GM18508 (cell line): ENCODE measurements around the gene GSK3A.

ENCODE experiments used
- ATAC-seq: cut with Tn5 transposase; IDR thresholded peaks from one replicate; pipeline ENCODE4 v1.9.1; 2021; ENCODE audit warnings: moderate number of reproducible peaks; ENCODE audit not compliant: insufficient read depth, unreplicated experiment

Gene GSK3A

GRCh38 chr19:42232435-42232834 lies 10.0 kb downstream of the GSK3A start:
- no peak for ATAC-seq

DNA sequence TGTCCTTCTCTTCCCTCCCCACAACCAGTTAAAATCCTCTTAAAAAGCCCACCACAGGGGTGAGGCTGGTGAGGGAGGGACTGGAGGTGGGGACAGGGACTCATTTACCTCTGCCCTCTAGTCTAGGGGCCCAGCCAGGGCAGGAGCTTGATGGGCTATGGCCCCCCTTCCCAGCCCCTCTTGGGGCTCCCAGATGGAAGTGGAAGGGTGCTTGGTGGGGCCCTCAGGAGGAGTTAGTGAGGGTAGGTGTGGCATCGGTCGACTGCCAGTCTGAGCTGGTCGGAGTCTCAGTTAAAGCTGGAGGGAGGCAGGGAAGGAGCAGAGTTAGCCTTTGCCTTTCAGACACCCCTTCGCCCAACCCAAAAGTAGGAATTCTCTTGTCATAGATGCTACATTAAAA lies 11.8 kb downstream of the GSK3A start:
- no peak for ATAC-seq

DNA sequence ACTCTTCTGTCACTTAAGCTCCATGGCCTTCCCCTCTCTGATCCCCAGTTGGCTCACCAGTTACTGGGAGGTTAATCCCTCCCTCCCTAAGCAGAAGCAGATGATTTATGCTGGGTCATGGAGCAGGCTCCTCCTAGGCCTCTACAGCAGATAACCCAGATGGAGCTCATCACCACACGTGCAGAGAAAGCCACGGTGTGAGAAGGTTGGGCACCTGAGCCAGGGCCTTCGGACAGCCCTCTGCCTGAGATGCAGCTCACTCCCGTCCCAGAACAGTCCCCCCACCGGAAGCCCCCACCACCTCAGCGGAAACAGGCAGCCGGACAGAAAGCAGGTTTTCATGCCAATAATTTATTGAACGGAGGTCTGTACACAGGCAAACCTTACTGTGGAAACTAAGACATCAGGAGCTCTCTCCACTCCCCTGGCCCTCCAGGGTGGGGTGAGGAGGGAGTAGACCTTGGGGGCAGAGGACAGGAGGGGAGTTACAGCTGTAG lies 12.5 kb downstream of the GSK3A start:
- ATAC-seq: no peak

GRCh38 chr19:42229301-42229854 lies 13.0 kb downstream of the GSK3A start:
- ATAC-seq: no peak

GRCh38 chr19:42228641-42229040 lies 13.8 kb downstream of the GSK3A start:
- no peak for ATAC-seq

DNA sequence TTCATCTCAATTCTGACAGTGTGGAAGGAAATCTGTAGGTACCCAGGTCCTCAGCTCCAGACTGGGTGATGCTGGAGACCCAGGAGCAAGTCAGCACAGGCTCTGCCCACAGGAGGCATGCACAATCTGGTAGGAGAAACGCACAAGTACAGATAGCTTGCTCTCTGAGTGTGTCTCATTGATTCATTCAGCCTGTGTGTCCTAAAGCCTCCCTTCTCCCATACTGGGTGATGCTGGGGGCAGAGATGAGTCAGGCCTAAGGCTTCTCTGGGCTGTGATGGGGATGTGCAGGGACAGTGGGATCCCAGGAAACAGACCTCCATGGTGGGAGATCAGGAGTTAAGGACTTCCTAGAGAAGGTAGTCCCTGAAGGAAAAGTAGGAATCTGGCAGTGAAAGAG lies 15.5 kb downstream of the GSK3A start:
- no peak for ATAC-seq

- ATAC-seq: no peak
Measured at GRCh38 chr19:42225718-42226292, 16.6 kb downstream of the GSK3A start.

DNA sequence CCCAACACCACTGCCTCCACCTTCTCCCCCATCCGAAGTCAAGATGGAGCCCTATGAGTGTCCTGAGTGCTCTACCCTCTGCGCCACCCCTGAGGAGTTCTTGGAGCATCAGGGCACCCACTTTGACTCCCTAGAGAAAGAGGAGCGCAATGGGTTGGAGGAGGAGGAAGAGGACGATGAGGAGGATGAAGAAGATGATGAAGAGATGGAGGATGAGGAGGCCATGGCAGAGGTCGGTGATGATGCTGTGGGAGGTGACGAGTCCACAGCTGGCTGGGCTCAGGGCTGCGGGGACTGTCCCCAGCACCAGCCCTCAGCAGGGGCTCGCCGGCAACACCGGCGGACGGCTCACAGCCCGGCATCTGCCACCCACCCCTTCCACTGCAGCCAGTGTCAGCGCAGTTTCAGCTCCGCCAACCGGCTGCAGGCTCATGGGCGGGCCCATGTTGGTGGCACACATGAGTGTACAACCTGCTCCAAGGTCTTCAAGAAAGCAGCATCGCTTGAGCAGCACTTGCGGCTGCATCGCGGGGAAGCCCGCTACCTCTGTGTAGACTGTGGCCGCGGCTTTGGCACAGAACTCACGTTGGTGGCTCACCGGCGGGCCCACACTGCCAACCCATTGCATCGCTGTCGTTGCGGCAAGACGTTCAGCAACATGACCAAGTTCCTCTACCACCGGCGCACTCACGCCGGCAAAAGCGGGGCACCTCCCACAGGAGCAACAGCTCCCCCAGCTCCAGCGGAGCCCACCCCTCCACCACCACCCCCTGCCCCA lies 17.3 kb downstream of the GSK3A start:
- no peak for ATAC-seq

DNA sequence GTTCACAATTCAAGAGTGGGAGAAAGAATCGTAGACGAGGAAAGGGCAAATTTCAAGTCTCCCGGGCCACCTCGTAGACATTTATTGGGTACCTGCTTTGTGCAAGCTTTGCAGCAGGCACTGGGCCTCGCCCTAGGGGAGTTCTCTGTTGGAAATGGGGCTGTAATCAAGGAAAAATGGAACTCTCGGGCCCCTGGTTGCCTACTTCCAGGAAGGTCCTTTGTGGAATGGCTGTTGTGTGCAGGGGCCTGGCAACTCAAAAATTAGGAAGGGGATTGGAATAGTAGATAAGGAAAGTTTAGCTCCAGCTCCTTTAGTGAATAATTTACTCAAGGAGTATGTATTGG lies 21.7 kb downstream of the GSK3A start:
- ATAC-seq: no peak

- peak; percentile 38 for ATAC-seq
Measured at GRCh38 chr19:42219812-42220750, 22.3 kb downstream of the GSK3A start, which contains the start of gene ZNF526. Gene ZNF526 (plus strand): TSS chr19:42220312. CDS start chr19:42224404, 4,092 bp downstream.

GRCh38 chr19:42217520-42218437 lies 24.6 kb downstream of the GSK3A start, which contains the start of gene DEDD2:
Gene DEDD2 (minus strand): TSS chr19:42217677. CDS start chr19:42217007, 670 bp downstream.
- ATAC-seq: peak; percentile 49

GRCh38 chr19:42216653-42217519 lies 25.5 kb downstream of the GSK3A start:
- no peak for ATAC-seq

DNA sequence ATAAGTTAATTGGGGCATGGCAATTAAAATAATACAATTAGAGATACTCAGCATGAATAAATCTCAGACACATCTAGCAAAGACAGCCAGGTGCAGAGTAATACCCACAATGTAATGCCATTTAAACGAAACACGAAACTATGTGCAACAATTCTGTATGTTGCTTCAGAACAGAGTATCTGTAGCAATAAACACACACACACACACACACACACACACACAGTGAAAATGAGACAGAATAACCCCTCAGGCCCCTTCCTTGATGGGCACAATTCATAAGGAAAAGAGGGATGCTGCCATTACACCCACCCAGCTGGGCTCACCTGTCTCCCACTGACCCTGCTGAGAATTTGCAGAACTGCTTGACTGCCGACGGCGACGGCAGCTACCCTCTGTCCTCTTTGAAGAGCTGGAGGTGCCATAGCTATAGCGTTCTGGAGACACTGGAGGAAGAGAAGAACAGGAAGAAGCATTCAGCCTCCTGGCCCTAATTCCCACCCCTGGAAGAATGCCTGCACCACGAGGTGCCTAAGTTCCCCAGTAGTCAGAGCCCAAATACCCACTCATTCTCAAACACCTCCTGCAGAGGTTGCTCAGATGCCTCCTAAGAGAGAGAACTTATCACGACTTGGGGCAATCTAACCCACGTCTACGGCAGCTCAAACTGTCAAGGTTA lies 27.5 kb downstream of the GSK3A start:
- no peak for ATAC-seq

DNA sequence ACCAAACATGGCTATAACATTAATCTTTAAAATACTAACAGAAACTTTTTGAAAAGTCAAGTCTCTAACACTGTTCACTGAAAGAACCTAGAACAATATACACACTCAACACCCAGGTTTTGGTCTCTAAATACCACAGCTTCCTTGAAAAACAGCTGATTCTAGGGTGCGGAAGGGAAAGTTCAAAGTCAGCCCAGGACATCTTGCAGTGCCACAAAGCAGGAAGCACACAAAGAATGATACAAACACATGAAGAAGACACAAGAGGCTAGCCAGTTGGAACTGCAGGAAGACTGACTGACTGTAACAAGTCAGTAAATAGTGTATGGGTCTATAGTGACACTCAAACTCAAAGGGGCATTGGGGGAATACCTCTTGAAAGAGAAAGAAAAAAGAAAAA lies 29.5 kb downstream of the GSK3A start:
- no peak for ATAC-seq

- ATAC-seq: no peak
Measured at GRCh38 chr19:42208612-42209011, 33.8 kb downstream of the GSK3A start.

GRCh38 chr19:42207767-42208271 lies 34.6 kb downstream of the GSK3A start:
- ATAC-seq: no peak

- no peak for ATAC-seq
Measured at GRCh38 chr19:42206871-42207755, 35.3 kb downstream of the GSK3A start.
